Activated B cell treated with CpG ODN at 0.5 μM for 24 hours (primary cell): Measurements from ENCODE around the gene DLX1. TPM values are rescaled to one million over a fixed set of nuclear protein-coding genes. Genes with fewer than 3 reads are reported as not detected.

Source experiments
- ATAC-seq: fragments of 200-7000 bp; cut with Tn5 transposase; one replicate; pipeline ENCODE4 v1.10.0; 2021; ENCODE audit warnings: low read depth, mild to moderate bottlenecking, moderate library complexity
- CTCF ChIA-PET: fragments of 350-600 bp; sonication (Branson Sonifier 250); formaldehyde crosslinking; loops from one replicate; lab custom pipeline; 2021; ENCODE audit warnings: antibody characterized with exemption; lab: Charles Lee
- POLR2A ChIA-PET: fragments of 350-600 bp; sonication (Branson Sonifier 250); formaldehyde crosslinking; loops from one replicate; lab custom pipeline; 2021; ENCODE audit warnings: antibody characterized with exemption; lab: Charles Lee
- DNase-seq: peaks from one replicate; pipeline ENCODE4 v3.0.0; 2022
- H3K27ac Mint-ChIP-seq: one replicate; pipeline ENCODE4 v1.8.0; 2020; ENCODE audit warnings: mixed read lengths
- H3K27me3 Mint-ChIP-seq: one replicate; pipeline ENCODE4 v1.8.0; 2021; ENCODE audit warnings: mixed read lengths
- H3K36me3 Mint-ChIP-seq: one replicate; pipeline ENCODE4 v1.8.0; 2021; ENCODE audit warnings: low read depth, mixed read lengths
- H3K4me1 Mint-ChIP-seq: one replicate; pipeline ENCODE4 v1.8.0; 2021; ENCODE audit warnings: mixed read lengths
- H3K4me3 Mint-ChIP-seq: one replicate; pipeline ENCODE4 v1.8.0; 2020; ENCODE audit warnings: mild to moderate bottlenecking, mixed read lengths
- H3K9me3 Mint-ChIP-seq: one replicate; pipeline ENCODE4 v1.8.0; 2020; ENCODE audit warnings: mixed read lengths
- CTCF ChIP-seq: fragments of 200-600 bp; IDR thresholded peaks from one replicate; pipeline ENCODE4 v1.8.0; 2022; ENCODE audit warnings: antibody characterized with exemption, mild to moderate bottlenecking
- intact Hi-C: fragments of 100-400 bp; cut with micrococcal nuclease; formaldehyde crosslinking; loops from one replicate; pipeline ENCODE4 v1.15.1; 2024
- total RNA-seq: library from RNA; stranded (reverse); gene quantifications from 2 replicates; pipeline ENCODE4 v1.2.3, GENCODE V29; 2022

Gene DLX1
- total RNA-seq, 1 donor from 2014 or later, result not detected

DNA sequence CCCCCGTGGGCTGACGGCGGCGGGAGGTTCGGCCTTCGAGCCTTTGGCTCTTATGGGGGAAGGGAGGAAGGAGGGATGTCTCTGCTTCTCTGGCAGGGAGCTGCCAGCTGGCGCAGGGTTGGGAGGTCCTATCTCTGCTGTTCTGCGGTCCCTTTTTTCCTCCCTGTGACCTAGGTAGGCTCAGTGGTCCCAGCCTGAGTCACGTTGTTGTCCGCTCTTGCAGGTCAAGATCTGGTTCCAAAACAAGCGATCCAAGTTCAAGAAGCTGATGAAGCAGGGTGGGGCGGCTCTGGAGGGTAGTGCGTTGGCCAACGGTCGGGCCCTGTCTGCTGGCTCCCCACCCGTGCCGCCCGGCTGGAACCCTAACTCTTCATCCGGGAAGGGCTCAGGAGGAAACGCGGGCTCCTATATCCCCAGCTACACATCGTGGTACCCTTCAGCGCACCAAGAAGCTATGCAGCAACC lies 2.5 kb downstream of the DLX1 start:
- Mint-ChIP-seq H3K9me3 (no peaks in the 10 kb centered on the region), H3K27me3 (peaks cover 74% of the 10 kb centered on the region), H3K4me1 (peaks cover 39% of the 10 kb centered on the region), H3K27ac (peak overlapping the region; percentile 65), H3K36me3 (peaks cover 2% of the 10 kb centered on the region), H3K4me3 (no peak overlapping the region)
- POLR2A ChIA-PET, result no interaction called here
- CTCF ChIA-PET, result interaction anchor here (0.9 to 1.3 kb wide), 2 partner anchors 15 to 18 kb away, joined by 3 to 5 read pairs; partner anchors contain the start of gene DLX2
- no peak for ATAC-seq
- TF ChIP-seq CTCF, result no peak
- DNase-seq, result no peak
- intact Hi-C loops, result no loop called here

DNA sequence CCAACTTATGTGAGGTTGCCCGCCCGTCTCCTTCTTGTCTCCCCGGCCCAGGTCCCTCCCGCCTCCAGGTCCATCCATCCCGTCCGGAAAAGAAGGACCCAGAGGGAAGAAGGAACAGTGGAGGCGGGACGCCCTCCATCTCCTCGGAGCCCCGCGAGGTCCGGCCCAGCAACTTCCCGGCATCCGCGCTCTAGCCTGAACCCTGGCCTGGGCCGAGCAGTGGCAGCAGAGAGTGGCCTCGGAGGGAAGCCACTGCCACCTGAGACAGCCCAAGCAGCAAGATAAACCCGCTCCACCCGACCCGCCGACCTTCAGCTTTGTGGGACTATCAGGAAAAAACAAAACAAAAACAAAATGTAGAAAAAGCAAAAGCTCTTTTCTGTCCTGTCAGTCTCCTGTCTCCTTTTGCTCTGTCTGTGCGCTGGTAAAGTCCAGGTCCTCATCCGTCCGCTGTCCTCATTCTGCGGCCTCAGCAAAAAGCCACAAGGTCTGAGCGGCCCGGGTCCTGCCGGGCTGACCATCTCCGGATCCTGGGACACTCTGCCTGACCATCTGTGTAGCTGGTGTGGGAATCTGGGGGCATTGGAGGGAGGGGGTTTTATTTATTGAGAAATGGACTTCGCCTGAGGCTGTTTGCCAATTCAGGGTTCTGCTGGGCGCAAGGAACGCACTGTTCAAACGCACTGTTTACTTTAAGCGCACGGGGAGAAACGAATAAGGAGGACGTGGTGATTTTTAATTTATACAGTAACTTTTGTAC lies 3.1 kb downstream of the DLX1 start:
- no peak for DNase-seq
- intact Hi-C loops, result no loop called here

DNA sequence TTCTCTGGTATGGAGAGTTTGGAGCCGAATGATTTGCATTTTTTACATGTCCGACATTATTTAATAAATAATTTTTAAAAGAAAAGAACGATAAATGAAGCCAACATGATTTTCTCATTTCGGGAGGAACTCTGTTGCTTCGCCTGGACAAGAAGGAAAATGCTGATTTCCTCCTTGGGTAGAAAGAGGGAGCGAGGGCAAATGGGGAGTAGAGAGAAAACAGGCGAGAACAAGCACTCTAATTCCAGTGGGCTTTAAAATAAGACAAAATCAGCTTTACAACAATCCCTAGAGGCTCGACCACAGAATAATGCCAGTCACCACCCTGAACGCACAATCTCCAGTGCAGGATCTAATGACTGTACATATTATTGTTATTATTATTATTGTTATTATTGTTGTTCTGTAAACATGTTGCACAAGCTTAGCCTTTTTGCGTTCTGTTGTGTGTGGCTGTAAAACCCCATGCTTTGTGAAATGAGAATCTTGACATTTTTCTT lies 3.7 kb downstream of the DLX1 start:
- Mint-ChIP-seq H3K27me3 (peaks cover 76% of the 10 kb centered on the region), H3K9me3 (peaks cover 2% of the 10 kb centered on the region), H3K27ac (no peak overlapping the region), H3K4me3 (no peak overlapping the region), H3K36me3 (peaks cover 2% of the 10 kb centered on the region), H3K4me1 (peaks cover 36% of the 10 kb centered on the region)
- intact Hi-C loops, result no loop called here
- ChIA-PET CTCF (interaction anchor here (0.8 kb wide), 1 partner anchor 14 kb away, joined by 5 read pairs; the partner anchor contains the start of gene DLX2), POLR2A (no interaction called here)
- ATAC-seq, result no peak
- no peak for DNase-seq
- TF ChIP-seq CTCF, result no peak

More for the DNA sequence above, 3.1 kb downstream of the DLX1 start:
- peaks cover 2% of the 10 kb centered on the region for H3K36me3 Mint-ChIP-seq
- POLR2A ChIA-PET, result no interaction called here
- peak overlapping the region; percentile 10 for H3K27ac Mint-ChIP-seq
- no peak for TF ChIP-seq CTCF
- CTCF ChIA-PET, result interaction anchor here (0.8 to 1.3 kb wide), 3 partner anchors 14 to 17 kb away, joined by 3 to 5 read pairs (median 5); partner anchors contain the start of gene DLX2
- peaks cover 2% of the 10 kb centered on the region for H3K9me3 Mint-ChIP-seq
- peaks cover 39% of the 10 kb centered on the region for H3K4me1 Mint-ChIP-seq
- H3K27me3 Mint-ChIP-seq, result peaks cover 78% of the 10 kb centered on the region
- ATAC-seq, result no peak
- no peak overlapping the region for H3K4me3 Mint-ChIP-seq

- DNase-seq (no peak), ATAC-seq (no peak)
- intact Hi-C loops, result no loop called here
- H3K4me1 Mint-ChIP-seq, result peaks cover 33% of the 10 kb centered on the region
- no peak for TF ChIP-seq CTCF
- peaks cover 74% of the 10 kb centered on the region for H3K27me3 Mint-ChIP-seq
- POLR2A ChIA-PET, result no interaction called here
- H3K4me3 Mint-ChIP-seq, result no peak overlapping the region
- peaks cover 2% of the 10 kb centered on the region for H3K9me3 Mint-ChIP-seq
- CTCF ChIA-PET, result no interaction called here
- peaks cover 2% of the 10 kb centered on the region for H3K36me3 Mint-ChIP-seq
- peak overlapping the region; percentile 41 for H3K27ac Mint-ChIP-seq
Measured at GRCh38 chr2:172089633-172090032, 4.3 kb downstream of the DLX1 start.
